GM23248 (cell line): ENCODE measurements around the gene CCDC91. TPM values are rescaled to one million over a fixed set of nuclear protein-coding genes. Genes with fewer than 3 reads are reported as not detected.
A peak's percentile ranks its signal among the peaks of the same experiment; 100 is the strongest.
"Not testable (repeated sequence)": the region's sequence is repeated elsewhere in the genome, so short reads cannot be mapped to it uniquely, and the experiment has no call there.

Source experiments
- DNase-seq: peaks from one replicate; pipeline ENCODE4 v3.0.0-alpha.2; 2015
- H2AFZ ChIP-seq: fragments of 200-600 bp; sonication (generic); 2 replicates; pipeline ENCODE4 v1.6.1; 2016; ENCODE audit warnings: antibody characterized with exemption
- H3F3A ChIP-seq: fragments of 200-600 bp; sonication (generic); 2 replicates; pipeline ENCODE4 v1.6.1; 2016; ENCODE audit warnings: mild to moderate bottlenecking, antibody characterized with exemption, mixed run types; ENCODE audit not compliant: insufficient read depth
- H3K27ac ChIP-seq: fragments of 200-600 bp; sonication (generic); 2 replicates; pipeline ENCODE4 v1.5.1; 2016; ENCODE audit warnings: mild to moderate bottlenecking
- H3K27me3 ChIP-seq: fragments of 200-600 bp; sonication (generic); replicated peaks from 2 replicates; pipeline ENCODE4 v1.6.1; 2016; ENCODE audit warnings: mild to moderate bottlenecking; ENCODE audit not compliant: insufficient read depth
- H3K36me3 ChIP-seq: fragments of 200-600 bp; sonication (generic); 2 replicates; pipeline ENCODE4 v1.6.1; 2016; ENCODE audit warnings: low read depth, mild to moderate bottlenecking
- H3K4me1 ChIP-seq: fragments of 200-600 bp; sonication (generic); 2 replicates; pipeline ENCODE4 v1.6.1; 2016; ENCODE audit warnings: mild to moderate bottlenecking; ENCODE audit not compliant: insufficient read depth
- H3K4me2 ChIP-seq: fragments of 200-600 bp; sonication (generic); one replicate; pipeline ENCODE4 v1.6.1; 2016; ENCODE audit warnings: mild to moderate bottlenecking; ENCODE audit not compliant: unreplicated experiment
- H3K4me3 ChIP-seq: fragments of 200-600 bp; sonication (generic); 2 replicates; pipeline ENCODE4 v1.5.1; 2016; ENCODE audit warnings: mild to moderate bottlenecking
- H3K79me2 ChIP-seq: fragments of 200-600 bp; sonication (generic); 2 replicates; pipeline ENCODE4 v1.6.1; 2016; ENCODE audit warnings: mild to moderate bottlenecking; ENCODE audit not compliant: insufficient read depth
- H3K9ac ChIP-seq: fragments of 200-600 bp; sonication (generic); 2 replicates; pipeline ENCODE4 v1.6.1; 2016; ENCODE audit warnings: mild to moderate bottlenecking
- H3K9me2 ChIP-seq: fragments of 200-600 bp; sonication (generic); 2 replicates; pipeline ENCODE4 v1.6.1; 2016; ENCODE audit warnings: mixed run types, mild to moderate bottlenecking, moderate library complexity; ENCODE audit not compliant: insufficient read depth
- H3K9me3 ChIP-seq: fragments of 200-600 bp; sonication (generic); one replicate; pipeline ENCODE4 v1.6.1; 2017; ENCODE audit warnings: low read depth
- H4K20me1 ChIP-seq: fragments of 200-600 bp; sonication (generic); 2 replicates; pipeline ENCODE4 v1.6.0; 2016; ENCODE audit not compliant: insufficient read depth
- EZH2 ChIP-seq: fragments of 200-600 bp; sonication (generic); IDR thresholded peaks from 2 replicates; pipeline ENCODE4 v1.6.1; 2018; ENCODE audit warnings: antibody characterized with exemption, mild to moderate bottlenecking; ENCODE audit not compliant: insufficient read depth, poor library complexity, severe bottlenecking
- EZH2phosphoT487 ChIP-seq: fragments of 200-600 bp; sonication (generic); IDR thresholded peaks from 2 replicates; pipeline ENCODE4 v1.6.1; 2018; ENCODE audit warnings: antibody characterized with exemption, moderate library complexity, mild to moderate bottlenecking, low read depth; ENCODE audit not compliant: insufficient read depth
- WGBS, 2 experiments: methylation state at CpG; one replicate each; pipeline ENCODE4 v1.1.6; 2015 to 2017; ENCODE audit warnings: low lambda C conversion rate in 2 of 2, low coverage in 1 of 2; ENCODE audit errors: missing lambda C conversion rate in 2 of 2; 5-methylcytosine and 5-hydroxymethylcytosine counted together
- in situ Hi-C: fragments of 300-500 bp; cut with MboI; formaldehyde crosslinking; loops from 2 replicates; pipeline ENCODE4 v1.15.0; 2020
- polyA plus RNA-seq: library from polyadenylated mRNA; unstranded; fragments of >200 nt; fragmentation: Nextera tagmentation; extraction: Ambion mirVana; gene quantifications from 2 replicates; pipeline ENCODE4 v1.2.1, GENCODE V29; 2016
- total RNA-seq: library from RNA; depleted of rRNA; stranded (reverse); fragments of >200 nt; shearing (Covaris generic); gene quantifications from 2 replicates; pipeline ENCODE4 v1.2.3, GENCODE V29; 2014

The CCDC91 gene
- total and polyA plus RNA-seq, 2 experiments from 2014 or later = 17.2 to 31.5 TPM

DNA sequence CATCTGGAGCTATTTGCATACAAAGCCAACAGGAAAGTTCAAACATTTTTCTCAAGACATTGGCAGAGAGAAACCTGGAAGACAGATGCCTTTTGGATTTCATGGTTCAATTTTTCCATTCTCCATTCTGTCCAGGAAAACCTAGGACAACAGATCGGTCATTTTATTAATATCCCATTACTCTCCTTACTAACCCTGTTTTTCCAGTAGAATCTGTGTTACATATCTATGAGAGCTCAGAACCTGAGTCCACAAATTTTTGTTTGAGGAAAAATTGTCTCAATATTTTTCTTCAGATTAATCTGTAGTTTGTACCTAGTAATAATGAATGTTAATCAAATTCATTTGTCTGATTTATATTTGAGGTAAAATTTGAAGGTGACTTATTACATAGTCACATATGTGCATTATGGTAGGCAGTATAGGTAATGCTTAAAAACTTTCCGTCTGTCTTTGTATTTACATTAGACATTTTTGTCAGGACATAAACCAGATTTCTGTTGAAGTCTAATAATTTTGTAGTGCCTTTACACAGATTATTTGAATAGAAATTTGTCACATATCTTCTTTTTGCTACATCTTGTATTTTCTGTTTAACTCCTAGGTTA is 75.3 kb downstream of the CCDC91 start:
- H3K27ac ChIP-seq = no peak overlapping the region
- 54% methylated on average over 2 of the region's 2 CpGs for WGBS, 2 experiments
- H3F3A ChIP-seq = no peaks in the 10 kb centered on the region
- TF ChIP-seq EZH2phosphoT487 (no peak), EZH2 (no peak)
- H3K9me3 ChIP-seq = no peaks in the 10 kb centered on the region
- H3K9me2 ChIP-seq = no peaks in the 10 kb centered on the region
- no peaks in the 10 kb centered on the region for H3K79me2 ChIP-seq
- H3K4me1 ChIP-seq = peaks cover 3% of the 10 kb centered on the region; the same call in 1 of the 2 replicates
- no peak for DNase-seq
- no peak overlapping the region for H2AFZ ChIP-seq
- no peaks in the 10 kb centered on the region for H4K20me1 ChIP-seq
- in situ Hi-C loops = no loop called here
- no peak overlapping the region for H3K9ac ChIP-seq
- no peak overlapping the region for H3K4me2 ChIP-seq
- H3K4me3 ChIP-seq = no peak overlapping the region
- H3K36me3 ChIP-seq = 0 out of 2 replicates have a peak, but pooled peaks cover 5% of the 10 kb centered on the region
- H3K27me3 ChIP-seq = no peaks in the 10 kb centered on the region

GRCh38 chr12:28267920-28268607 is 77.8 kb downstream of the CCDC91 start:
- H3K36me3 ChIP-seq, H3K4me3 ChIP-seq, in situ Hi-C loops, H3K27me3 ChIP-seq, DNase-seq, H3K9ac ChIP-seq, H3F3A ChIP-seq, H3K9me3 ChIP-seq, H3K9me2 ChIP-seq, H4K20me1 ChIP-seq, H3K79me2 ChIP-seq, H3K27ac ChIP-seq, H3K4me1 ChIP-seq, H3K4me2 ChIP-seq: not testable (repeated sequence)
- 94 to 96% methylated on average over 5 of the region's 5 CpGs for WGBS, 2 experiments
- peak overlapping the region; percentile 18; the same call in 1 of the 2 replicates for H2AFZ ChIP-seq

DNA sequence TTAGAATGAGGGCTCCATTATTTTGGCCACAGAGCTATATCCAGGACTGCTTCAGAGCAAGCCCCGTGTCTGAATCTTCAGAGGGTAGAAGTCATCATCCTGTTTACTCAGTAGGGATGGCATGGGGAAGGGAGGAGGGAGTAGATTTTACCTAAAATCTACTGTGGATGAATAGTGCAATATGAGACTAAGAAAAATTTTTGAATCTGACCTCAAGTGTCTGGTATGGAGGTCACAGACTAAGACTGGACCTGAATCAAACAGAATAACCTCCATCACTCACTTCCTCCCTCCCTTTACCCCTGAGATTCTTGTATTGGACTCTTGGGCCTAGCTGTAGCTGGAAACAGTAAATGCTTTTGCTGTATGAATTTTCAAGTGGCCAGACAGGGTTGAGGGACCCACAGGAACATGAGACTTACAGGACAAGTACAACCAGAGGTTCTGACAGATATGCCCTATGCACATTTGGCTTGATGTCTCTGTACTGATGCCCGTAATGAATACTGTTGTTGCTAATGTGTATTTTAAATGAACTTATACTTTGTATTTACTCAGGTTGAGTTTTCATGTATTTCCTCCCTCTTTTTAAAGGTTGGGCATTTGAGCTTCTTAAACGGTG is 78.5 kb downstream of the CCDC91 start:
- TF ChIP-seq EZH2 = no peak
- TF ChIP-seq EZH2phosphoT487 = no peak
- H3K27ac ChIP-seq = no peak overlapping the region
- no peak overlapping the region for H3K4me2 ChIP-seq
- no peak overlapping the region for H3K9ac ChIP-seq
- H3K27me3 ChIP-seq = no peaks in the 10 kb centered on the region
- H3K9me3 ChIP-seq = peaks cover 3% of the 10 kb centered on the region
- H3K79me2 ChIP-seq = no peaks in the 10 kb centered on the region
- peaks cover 3% of the 10 kb centered on the region; the same call in 1 of the 2 replicates for H3K4me1 ChIP-seq
- no peaks in the 10 kb centered on the region for H4K20me1 ChIP-seq
- H3K9me2 ChIP-seq = no peaks in the 10 kb centered on the region
- peak overlapping the region; percentile 18; the same call in 1 of the 2 replicates for H2AFZ ChIP-seq
- peak; percentile 14 for DNase-seq
- no peaks in the 10 kb centered on the region for H3F3A ChIP-seq
- WGBS, 2 experiments = 72 to 75% methylated on average over 3 of the region's 3 CpGs
- no peak overlapping the region for H3K4me3 ChIP-seq
- peaks cover 10% of the 10 kb centered on the region; the same call in 1 of the 2 replicates for H3K36me3 ChIP-seq
- in situ Hi-C loops = no loop called here

GRCh38 chr12:28269851-28270250 is 79.6 kb downstream of the CCDC91 start:
- 91 to 95% methylated on average over 1 of the region's 1 CpG for WGBS, 2 experiments
- Histone ChIP-seq H4K20me1 (no peaks in the 10 kb centered on the region), H3K27me3 (no peaks in the 10 kb centered on the region), H3K4me2 (no peak overlapping the region), H3K4me1 (peaks cover 3% of the 10 kb centered on the region; the same call in 1 of the 2 replicates), H3K9me3 (peaks cover 3% of the 10 kb centered on the region), H3K9ac (no peak overlapping the region), H3K27ac (no peak overlapping the region), H3K79me2 (no peaks in the 10 kb centered on the region), H3K4me3 (no peak overlapping the region), H3K36me3 (peaks cover 10% of the 10 kb centered on the region; the same call in 1 of the 2 replicates), H3K9me2 (no peaks in the 10 kb centered on the region), H2AFZ (no peak overlapping the region), H3F3A (no peaks in the 10 kb centered on the region)
- in situ Hi-C loops = no loop called here
- TF ChIP-seq EZH2phosphoT487 = no peak
- TF ChIP-seq EZH2 = no peak
- DNase-seq = no peak
